NB4 (cell line): ENCODE results near the gene WIPF3.
A peak's percentile ranks its signal among the peaks of the same experiment; 100 is the strongest.

Source experiments
- DNase-seq: peaks from one replicate; pipeline ENCODE4 v3.0.0; 2010; ENCODE audit warnings: low read depth
- H3K4me3 ChIP-seq: one replicate; pipeline ENCODE4 v1.5.1; 2011; ENCODE audit warnings: mild to moderate bottlenecking, low read depth, low read length, moderate library complexity
- CTCF ChIP-seq: IDR thresholded peaks from one replicate; pipeline ENCODE4 v1.5.1; 2012; ENCODE audit warnings: low read depth, low read length
- MAX ChIP-seq: IDR thresholded peaks from 2 replicates; pipeline ENCODE4 v1.6.1; 2011; ENCODE audit warnings: low read depth, low read length
- MYC ChIP-seq: IDR thresholded peaks from 2 replicates; pipeline ENCODE4 v1.6.1; 2011; ENCODE audit warnings: low read depth, low read length
- POLR2A ChIP-seq: IDR thresholded peaks from 2 replicates; pipeline ENCODE4 v1.6.1; 2011; ENCODE audit warnings: mild to moderate bottlenecking; ENCODE audit not compliant: insufficient read length; ENCODE audit errors: extremely low read depth

The WIPF3 gene

GRCh38 chr7:29852457-29852856 lies 46.1 kb downstream of the WIPF3 start:
- H3K4me3 ChIP-seq, result no peak overlapping the region
- TF ChIP-seq CTCF (no peak), MYC (no peak), POLR2A (no peak)
- no peak for DNase-seq

- no peak for DNase-seq
- no peak for TF ChIP-seq MAX
- TF ChIP-seq MYC, result no peak
- TF ChIP-seq POLR2A, result no peak
- no peak for TF ChIP-seq CTCF
Observed at GRCh38 chr7:29853072-29853471, 46.8 kb downstream of the WIPF3 start.

GRCh38 chr7:29853789-29854188 lies 47.5 kb downstream of the WIPF3 start:
- no peak for TF ChIP-seq CTCF
- no peak for TF ChIP-seq MYC
- TF ChIP-seq POLR2A, result no peak
- TF ChIP-seq MAX, result no peak
- no peak for DNase-seq

More at GRCh38 chr7:29853072-29853471, 46.8 kb downstream of the WIPF3 start:
- no peak overlapping the region for H3K4me3 ChIP-seq

GRCh38 chr7:29854257-29854938 lies 48.1 kb downstream of the WIPF3 start:
- peak; percentile 25 for DNase-seq
- TF ChIP-seq POLR2A (no peak), MAX (no peak), CTCF (no peak), MYC (no peak)
- no peak overlapping the region for H3K4me3 ChIP-seq

More at GRCh38 chr7:29853789-29854188, 47.5 kb downstream of the WIPF3 start:
- no peak overlapping the region for H3K4me3 ChIP-seq

GRCh38 chr7:29857654-29858053 lies 51.3 kb downstream of the WIPF3 start:
- no peak for DNase-seq
- no peak overlapping the region for H3K4me3 ChIP-seq
- no peak for TF ChIP-seq MYC
- TF ChIP-seq CTCF, result no peak
- no peak for TF ChIP-seq POLR2A
- TF ChIP-seq MAX, result no peak
